CD4-positive, alpha-beta T cell treated with Interleukin-10 for 1 hour (primary cell): ENCODE data around the gene CYP2A13.
"Not testable (repeated sequence)": the region's sequence is repeated elsewhere in the genome, so short reads cannot be mapped to it uniquely, and the experiment has no call there.

Experiments
- DNase-seq: peaks from one replicate; pipeline ENCODE4 v3.0.0-alpha.2; 2020

The CYP2A13 gene

GRCh38 chr19:41120929-41121911 lies 33.0 kb downstream of the CYP2A13 start:
- DNase-seq, result peak; percentile 89

GRCh38 chr19:41122846-41123245 lies 34.6 kb downstream of the CYP2A13 start:
- not testable (repeated sequence) for DNase-seq

GRCh38 chr19:41123716-41124294 lies 35.6 kb downstream of the CYP2A13 start:
- no peak for DNase-seq

- peak; percentile 67 for DNase-seq
These were observed 38.5 kb downstream of the CYP2A13 start for GRCh38 chr19:41126765-41127203.

GRCh38 chr19:41127362-41127761 lies 39.1 kb downstream of the CYP2A13 start:
- not testable (repeated sequence) for DNase-seq

- peak; percentile 87 for DNase-seq
These were observed 39.6 kb downstream of the CYP2A13 start for GRCh38 chr19:41127801-41128300.

GRCh38 chr19:41128692-41129091 lies 40.4 kb downstream of the CYP2A13 start:
- DNase-seq, result no peak

GRCh38 chr19:41131186-41131585 lies 42.9 kb downstream of the CYP2A13 start:
- DNase-seq, result no peak

GRCh38 chr19:41133260-41133659 lies 45.0 kb downstream of the CYP2A13 start:
- no peak for DNase-seq

- DNase-seq, result no peak
These were observed 46.4 kb downstream of the CYP2A13 start for GRCh38 chr19:41134616-41135015.

GRCh38 chr19:41135390-41136384 lies 47.4 kb downstream of the CYP2A13 start:
- DNase-seq, result peak; percentile 63

- DNase-seq, result no peak
These were observed 48.6 kb downstream of the CYP2A13 start for GRCh38 chr19:41136636-41137455.

GRCh38 chr19:41144403-41144802 lies 56.2 kb downstream of the CYP2A13 start:
- DNase-seq, result peak; percentile 92
